Inferior parietal cortex (tissue), 1 donor: ENCODE measurements around the gene FAM204A.

Experiments used
- DNase-seq: peaks from one replicate; pipeline ENCODE4 v3.0.0-alpha.2; 2016; ENCODE audit errors: extremely low spot score

The FAM204A gene

DNA sequence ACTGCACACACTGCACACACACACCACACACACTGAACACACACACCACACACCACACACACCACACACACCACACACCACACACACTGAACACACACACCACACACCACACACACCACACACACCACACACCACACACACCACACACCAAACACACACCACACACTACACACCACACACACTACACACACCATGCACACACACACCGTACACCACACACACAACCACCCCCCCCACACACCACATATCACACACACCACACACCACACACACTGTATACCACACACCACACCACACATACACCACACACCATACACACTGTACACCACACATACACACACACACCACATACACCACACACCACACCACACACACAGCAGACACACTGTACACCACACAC lies 59.5 kb downstream of the FAM204A start:
- DNase-seq = no peak

- DNase-seq = no peak
Observed at GRCh38 chr10:118278649-118279048, 63.5 kb downstream of the FAM204A start.

DNA sequence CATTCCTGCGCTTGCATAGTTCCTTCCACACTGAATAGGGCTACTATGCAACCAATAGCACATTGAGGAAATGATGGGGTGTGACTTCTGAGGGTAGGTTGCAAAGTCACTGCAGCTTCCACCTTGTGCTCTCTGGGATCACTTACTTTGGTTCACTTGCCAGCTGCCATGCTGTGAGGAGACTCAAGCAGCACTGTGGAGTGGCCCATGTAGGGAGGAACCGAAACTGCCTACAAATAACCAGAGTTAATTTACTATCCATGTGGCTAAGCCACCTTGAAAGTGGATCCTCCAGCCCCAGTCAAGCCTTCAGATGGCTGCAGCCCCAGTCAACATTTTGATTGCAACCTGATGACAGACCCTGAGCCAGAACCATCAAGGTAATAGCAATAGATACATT lies 64.3 kb downstream of the FAM204A start:
- DNase-seq = no peak

GRCh38 chr10:118276727-118277126 lies 65.4 kb downstream of the FAM204A start:
- no peak for DNase-seq

DNA sequence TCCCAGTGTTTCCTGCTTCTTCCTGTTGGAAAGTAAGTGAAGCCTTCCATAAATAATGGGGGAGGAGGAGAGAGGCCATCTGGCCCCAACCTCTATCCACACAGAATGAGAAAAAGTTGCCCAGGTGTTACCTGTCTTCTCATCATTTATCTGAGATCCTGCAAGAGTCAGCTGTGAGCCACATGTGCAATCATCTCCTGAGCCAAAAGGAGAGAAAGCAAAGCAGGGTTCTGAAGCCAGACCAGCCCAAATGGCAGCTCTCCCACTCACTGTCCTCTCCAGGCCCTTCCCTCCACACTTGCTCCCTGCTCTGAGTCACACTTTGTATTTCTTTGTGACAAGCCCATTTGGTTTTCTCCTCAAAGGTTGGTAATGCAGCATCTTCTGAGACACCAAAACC lies 65.9 kb downstream of the FAM204A start:
- no peak for DNase-seq

DNA sequence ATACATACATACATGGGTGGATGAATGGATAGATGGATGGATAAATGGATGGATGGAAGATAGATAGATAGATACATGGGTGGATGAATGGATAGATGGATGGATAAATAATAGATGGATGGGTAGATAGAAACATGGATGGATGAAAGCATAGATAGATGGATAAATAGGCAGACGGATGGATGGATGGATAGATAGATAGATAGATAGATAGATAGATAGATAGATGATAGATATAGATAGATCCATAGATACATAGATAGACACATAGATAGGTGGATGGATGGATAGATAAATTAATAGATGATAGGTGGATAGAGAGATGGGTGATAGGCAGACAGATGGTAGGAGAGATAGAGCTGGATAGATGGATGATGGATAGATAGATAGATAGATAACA lies 68.5 kb downstream of the FAM204A start:
- no peak for DNase-seq

DNA sequence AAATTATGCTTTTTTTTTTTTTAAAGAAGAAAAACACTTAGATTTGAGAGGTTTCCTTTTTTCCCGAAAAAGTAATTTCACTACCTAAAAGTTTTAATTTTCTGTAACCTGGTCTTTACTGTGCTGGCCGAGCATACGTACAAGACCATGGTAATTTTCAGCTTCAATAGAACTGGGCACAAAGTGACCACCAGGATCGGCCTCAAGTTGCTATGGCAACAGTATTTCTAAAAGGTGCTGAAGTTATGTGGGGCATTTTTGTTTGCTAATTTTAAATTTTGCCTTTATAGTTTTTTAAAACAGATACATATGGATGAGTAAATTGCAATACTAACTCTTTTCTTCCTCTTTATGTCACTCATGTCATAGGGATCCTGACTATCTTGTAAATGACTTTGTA lies 69.4 kb downstream of the FAM204A start:
- DNase-seq = no peak

GRCh38 chr10:118272149-118272721 lies 69.9 kb downstream of the FAM204A start:
- DNase-seq = peak; percentile 20

GRCh38 chr10:118271671-118272070 lies 70.5 kb downstream of the FAM204A start:
- DNase-seq = no peak

GRCh38 chr10:118266098-118266748 lies 75.9 kb downstream of the FAM204A start:
- no peak for DNase-seq

GRCh38 chr10:118264838-118265470 lies 77.2 kb downstream of the FAM204A start:
- no peak for DNase-seq

- no peak for DNase-seq
Observed at GRCh38 chr10:118264252-118264651, 77.9 kb downstream of the FAM204A start.

DNA sequence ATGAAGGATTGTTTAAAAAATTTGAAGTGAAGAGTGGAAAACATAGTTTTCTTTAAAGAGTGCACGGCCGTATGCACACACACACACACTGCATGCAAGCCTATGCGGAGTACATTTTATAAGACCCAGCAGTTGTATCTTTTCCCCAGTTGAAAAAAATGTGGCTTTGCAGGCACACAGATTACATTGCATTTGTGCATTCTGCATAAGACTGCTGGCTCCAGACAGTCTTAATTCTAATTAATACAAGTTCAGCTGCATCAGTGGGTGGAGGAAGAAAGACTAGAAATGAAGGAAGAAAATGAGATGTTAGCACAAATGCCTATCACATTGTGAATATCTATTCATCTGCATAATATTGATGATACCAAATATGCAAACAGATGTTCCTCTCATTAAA lies 79.6 kb downstream of the FAM204A start:
- no peak for DNase-seq

- no peak for DNase-seq
Observed at GRCh38 chr10:118259288-118259906, 82.7 kb downstream of the FAM204A start.

DNA sequence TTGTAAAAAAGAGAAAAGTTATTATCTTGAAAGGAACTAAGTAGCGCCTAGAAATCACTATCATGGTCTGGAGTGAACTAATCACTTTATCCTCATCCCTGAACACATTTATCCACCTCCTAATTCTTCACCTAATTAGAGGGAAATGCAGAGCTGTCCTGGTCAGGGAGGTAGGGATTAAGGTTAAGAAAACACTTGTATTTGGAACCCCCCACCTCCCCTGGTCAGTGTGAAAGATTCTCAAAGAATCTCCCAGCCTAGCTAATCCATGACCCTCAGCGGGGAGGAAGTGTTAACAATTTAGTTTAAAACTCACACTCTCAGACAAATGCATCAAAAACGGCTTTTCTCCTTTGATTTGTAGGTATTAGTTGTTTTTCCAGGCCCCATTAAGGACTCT lies 83.8 kb downstream of the FAM204A start:
- no peak for DNase-seq

DNA sequence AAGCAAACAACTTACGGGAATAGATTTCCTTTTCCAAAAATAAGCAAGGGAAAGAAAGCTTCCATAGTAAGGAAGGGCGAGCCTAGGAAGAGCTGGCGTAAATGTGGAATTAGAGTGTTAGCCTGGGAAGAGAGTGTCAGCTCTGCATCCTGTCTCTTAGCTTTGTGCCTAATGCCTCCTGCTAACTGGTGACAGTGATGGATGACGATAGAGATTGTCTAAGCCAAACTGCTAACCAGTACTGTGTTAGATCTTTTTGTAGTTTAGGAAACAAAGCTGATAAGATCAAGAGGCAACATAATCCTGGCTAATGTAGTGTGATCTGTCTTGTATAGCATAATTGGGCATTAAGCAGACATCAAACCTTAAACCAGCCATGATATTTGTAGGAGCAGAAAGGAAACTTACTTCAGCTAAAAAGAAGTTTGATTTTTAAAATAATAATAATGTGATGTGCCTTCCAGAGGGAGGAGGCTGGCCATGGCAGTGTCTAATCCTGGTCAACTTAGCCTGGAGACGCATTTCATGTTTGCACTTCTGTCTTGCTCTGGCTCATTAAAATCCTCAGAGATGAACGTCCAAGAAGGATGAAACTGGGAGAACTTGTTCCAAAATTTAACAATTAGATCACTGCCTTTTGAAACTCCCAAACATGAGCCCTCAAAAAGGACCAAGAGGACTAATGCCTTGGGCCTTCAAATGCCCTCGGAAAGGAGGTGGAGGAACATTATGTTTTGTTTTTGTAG lies 85.1 kb downstream of the FAM204A start:
- no peak for DNase-seq

DNA sequence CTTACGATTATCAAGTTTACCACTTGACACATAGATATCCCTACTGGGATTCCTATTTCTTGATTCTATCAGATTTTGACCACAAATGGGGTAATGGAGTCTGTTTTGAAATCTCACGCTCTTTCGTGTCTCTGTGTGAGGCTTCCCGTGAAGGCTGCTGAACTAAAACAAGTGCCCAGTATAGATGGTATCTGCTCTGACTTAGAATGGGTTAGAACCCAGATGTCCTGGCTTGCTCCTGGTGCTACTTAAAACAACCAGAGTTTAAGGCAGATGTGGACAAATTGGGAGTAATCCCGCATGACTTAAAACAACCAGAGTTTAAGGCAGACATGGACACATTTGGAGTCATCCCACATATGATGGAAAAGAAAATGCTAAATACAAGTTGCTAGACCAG lies 85.9 kb downstream of the FAM204A start:
- DNase-seq = no peak

DNA sequence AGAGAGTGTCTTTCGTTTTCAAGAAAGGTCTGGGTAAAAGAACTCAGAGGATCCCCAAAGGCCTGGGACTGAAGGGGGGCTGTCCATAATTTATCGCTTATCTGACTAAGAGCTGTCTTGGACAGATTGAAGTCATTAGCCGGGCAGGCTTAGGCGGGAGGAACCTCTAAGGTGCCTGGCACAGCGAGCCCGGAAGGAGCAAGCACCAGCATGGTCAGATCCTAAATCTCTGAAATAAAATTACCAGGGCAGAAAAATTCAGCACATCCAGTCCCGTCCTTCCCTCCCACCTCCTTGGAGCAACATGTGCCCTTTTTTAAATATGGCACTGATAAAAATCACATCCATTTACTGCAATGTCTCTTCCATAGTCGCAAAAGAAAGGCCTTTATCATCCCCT lies 86.8 kb downstream of the FAM204A start:
- DNase-seq = no peak

- no peak for DNase-seq
Observed at GRCh38 chr10:118254654-118255053, 87.5 kb downstream of the FAM204A start.

- DNase-seq = no peak
Observed at GRCh38 chr10:118253397-118253796, 88.7 kb downstream of the FAM204A start.

- no peak for DNase-seq
Observed at GRCh38 chr10:118251791-118252190, 90.3 kb downstream of the FAM204A start.

DNA sequence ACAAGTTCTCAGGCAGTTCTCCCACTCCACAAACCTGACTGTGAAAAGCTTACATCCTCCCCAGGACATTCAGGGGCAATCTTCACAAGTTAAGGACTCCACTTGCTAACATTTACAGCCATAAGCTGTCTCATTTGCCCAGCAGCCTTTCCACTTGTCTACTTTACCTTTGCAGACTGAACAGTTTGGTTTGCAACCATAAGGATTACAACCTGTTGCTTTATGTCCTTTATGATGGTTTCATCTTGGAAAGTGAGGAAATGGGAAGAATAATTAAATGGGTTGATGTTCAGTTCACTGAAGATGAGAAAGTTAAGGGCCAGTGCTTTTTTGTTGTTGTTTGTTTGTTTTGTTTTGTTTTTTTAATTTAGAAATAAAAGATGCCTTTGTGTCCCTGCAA lies 92.4 kb downstream of the FAM204A start:
- no peak for DNase-seq
